ENCODE results near the gene NCOR1. TPM values are rescaled to one million over a fixed set of nuclear protein-coding genes. Genes with fewer than 3 reads are reported as not detected.
A peak's percentile ranks its signal among the peaks of the same experiment; 100 is the strongest.

The NCOR1 gene
- total and polyA plus RNA-seq, 2 of the 13 experiments (the other 11 are each of a cell fraction or from before 2014, with no cell fraction given) = 57.0 to 71.7 TPM

DNA sequence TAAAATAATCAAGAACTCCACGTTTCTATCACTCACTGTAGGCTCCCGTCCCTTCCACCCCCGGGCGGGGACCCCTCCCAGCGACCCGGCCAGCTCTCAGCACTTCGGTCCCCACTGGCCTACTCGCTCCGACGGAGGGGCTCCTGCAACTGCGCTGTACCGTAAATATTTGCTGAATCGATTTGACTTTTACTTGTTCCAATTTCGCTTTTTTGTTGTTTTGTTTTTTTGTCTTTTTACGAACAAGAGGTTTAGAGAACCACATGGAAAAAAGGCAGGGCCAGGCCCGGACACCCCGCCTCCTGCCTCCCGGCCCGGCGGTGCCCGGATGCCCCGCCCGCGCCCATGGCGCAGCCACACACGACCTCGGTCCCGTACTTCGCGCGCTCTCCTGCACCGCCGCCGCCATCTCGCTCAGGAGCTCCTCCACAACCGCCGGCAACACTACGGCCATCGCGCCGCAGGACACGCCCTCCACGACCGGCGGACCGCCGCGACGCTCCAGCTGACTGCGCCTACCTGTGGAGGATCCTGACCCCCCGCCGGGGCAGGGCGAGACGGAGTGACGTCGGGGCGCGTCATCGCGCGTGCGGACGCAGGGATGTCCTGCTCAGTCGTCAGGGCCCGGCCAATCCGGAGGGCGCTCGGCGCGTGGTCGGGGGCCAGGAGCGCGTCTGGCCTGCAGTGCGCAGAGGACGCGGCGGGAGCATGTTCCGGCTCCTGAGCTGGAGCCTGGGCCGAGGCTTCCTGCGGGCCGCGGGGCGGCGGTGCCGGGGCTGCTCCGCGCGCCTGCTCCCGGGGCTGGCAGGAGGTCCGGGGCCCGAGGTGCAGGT is 216.0 kb downstream of the NCOR1 start, which contains the start of the genes TTC19 and ZSWIM7 (continued):
- TF ChIP-seq, protein P1, sequence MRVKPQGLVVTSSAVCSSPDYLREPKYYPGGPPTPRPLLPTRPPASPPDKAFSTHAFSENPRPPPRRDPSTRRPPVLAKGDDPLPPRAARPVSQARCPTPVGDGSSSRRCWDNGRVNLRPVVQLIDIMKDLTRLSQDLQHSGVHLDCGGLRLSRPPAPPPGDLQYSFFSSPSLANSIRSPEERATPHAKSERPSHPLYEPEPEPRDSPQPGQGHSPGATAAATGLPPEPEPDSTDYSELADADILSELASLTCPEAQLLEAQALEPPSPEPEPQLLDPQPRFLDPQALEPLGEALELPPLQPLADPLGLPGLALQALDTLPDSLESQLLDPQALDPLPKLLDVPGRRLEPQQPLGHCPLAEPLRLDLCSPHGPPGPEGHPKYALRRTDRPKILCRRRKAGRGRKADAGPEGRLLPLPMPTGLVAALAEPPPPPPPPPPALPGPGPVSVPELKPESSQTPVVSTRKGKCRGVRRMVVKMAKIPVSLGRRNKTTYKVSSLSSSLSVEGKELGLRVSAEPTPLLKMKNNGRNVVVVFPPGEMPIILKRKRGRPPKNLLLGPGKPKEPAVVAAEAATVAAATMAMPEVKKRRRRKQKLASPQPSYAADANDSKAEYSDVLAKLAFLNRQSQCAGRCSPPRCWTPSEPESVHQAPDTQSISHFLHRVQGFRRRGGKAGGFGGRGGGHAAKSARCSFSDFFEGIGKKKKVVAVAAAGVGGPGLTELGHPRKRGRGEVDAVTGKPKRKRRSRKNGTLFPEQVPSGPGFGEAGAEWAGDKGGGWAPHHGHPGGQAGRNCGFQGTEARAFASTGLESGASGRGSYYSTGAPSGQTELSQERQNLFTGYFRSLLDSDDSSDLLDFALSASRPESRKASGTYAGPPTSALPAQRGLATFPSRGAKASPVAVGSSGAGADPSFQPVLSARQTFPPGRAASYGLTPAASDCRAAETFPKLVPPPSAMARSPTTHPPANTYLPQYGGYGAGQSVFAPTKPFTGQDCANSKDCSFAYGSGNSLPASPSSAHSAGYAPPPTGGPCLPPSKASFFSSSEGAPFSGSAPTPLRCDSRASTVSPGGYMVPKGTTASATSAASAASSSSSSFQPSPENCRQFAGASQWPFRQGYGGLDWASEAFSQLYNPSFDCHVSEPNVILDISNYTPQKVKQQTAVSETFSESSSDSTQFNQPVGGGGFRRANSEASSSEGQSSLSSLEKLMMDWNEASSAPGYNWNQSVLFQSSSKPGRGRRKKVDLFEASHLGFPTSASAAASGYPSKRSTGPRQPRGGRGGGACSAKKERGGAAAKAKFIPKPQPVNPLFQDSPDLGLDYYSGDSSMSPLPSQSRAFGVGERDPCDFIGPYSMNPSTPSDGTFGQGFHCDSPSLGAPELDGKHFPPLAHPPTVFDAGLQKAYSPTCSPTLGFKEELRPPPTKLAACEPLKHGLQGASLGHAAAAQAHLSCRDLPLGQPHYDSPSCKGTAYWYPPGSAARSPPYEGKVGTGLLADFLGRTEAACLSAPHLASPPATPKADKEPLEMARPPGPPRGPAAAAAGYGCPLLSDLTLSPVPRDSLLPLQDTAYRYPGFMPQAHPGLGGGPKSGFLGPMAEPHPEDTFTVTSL (CRISPR knock-in tag; IDR thresholded peaks at IDR 0.05; ENCODE audit: borderline replicate concordance) = no peak; the same call in 1 of the 2 replicates
- TF ChIP-seq ZIK1 (CRISPR knock-in tag; IDR thresholded peaks at IDR 0.05; ENCODE audit: borderline replicate concordance, low read depth) (peak; percentile 93), ZFP1 (CRISPR knock-in tag; IDR thresholded peaks at IDR 0.05) (no peak), ZNF367 (CRISPR knock-in tag; IDR thresholded peaks at IDR 0.05; ENCODE audit: borderline replicate concordance) (peak; percentile 23; the same call in 1 of the 2 replicates), ZNF234 (CRISPR knock-in tag; conservative IDR thresholded peaks at IDR 0.05) (peak; percentile 72; the same call in 1 of the 2 replicates), MAFF (IDR thresholded peaks at IDR 0.05; ENCODE audit: low read depth, low read length) (no peak), DR1 (CRISPR knock-in tag; IDR thresholded peaks at IDR 0.05) (peak; percentile 94), DPF2 (CRISPR knock-in tag; IDR thresholded peaks at IDR 0.05; ENCODE audit: borderline replicate concordance, low read depth) (no peak), YY1 (IDR thresholded peaks at IDR 0.05; ENCODE audit: insufficient read depth, insufficient replicate concordance, low read depth, low read length) (peak; percentile 90), ATF3 (CRISPR knock-in tag; IDR thresholded peaks at IDR 0.05) (peak; percentile 73), ZNF644 (CRISPR knock-in tag; IDR thresholded peaks at IDR 0.05; ENCODE audit: low read depth) (peak; percentile 52; the same call in 1 of the 2 replicates), ZFP91 (CRISPR knock-in tag; IDR thresholded peaks at IDR 0.05; ENCODE audit: borderline replicate concordance) (peak; percentile 94), ARNT2 (CRISPR knock-in tag; IDR thresholded peaks at IDR 0.05; ENCODE audit: low read depth) (peak; percentile 98), NCOA2 (CRISPR knock-in tag; IDR thresholded peaks at IDR 0.05) (peak; percentile 49)
- TF ChIP-seq, protein P2, sequence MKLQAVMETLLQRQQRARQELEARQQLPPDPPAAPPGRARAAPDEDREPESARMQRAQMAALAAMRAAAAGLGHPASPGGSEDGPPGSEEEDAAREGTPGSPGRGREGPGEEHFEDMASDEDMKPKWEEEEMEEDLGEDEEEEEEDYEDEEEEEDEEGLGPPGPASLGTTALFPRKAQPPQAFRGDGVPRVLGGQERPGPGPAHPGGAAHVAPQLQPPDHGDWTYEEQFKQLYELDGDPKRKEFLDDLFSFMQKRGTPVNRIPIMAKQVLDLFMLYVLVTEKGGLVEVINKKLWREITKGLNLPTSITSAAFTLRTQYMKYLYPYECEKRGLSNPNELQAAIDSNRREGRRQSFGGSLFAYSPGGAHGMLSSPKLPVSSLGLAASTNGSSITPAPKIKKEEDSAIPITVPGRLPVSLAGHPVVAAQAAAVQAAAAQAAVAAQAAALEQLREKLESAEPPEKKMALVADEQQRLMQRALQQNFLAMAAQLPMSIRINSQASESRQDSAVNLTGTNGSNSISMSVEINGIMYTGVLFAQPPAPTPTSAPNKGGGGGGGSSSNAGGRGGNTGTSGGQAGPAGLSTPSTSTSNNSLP (IDR thresholded peaks at IDR 0.05; ENCODE audit: low read depth, low read length) = no peak
- TF ChIP-seq, protein P3, sequence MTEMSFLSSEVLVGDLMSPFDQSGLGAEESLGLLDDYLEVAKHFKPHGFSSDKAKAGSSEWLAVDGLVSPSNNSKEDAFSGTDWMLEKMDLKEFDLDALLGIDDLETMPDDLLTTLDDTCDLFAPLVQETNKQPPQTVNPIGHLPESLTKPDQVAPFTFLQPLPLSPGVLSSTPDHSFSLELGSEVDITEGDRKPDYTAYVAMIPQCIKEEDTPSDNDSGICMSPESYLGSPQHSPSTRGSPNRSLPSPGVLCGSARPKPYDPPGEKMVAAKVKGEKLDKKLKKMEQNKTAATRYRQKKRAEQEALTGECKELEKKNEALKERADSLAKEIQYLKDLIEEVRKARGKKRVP (CRISPR knock-in tag; IDR thresholded peaks at IDR 0.05) = peak in 1 of 2 experiments; percentile 84; a peak in 2 of 4 replicates
- TF ChIP-seq, protein P4, sequence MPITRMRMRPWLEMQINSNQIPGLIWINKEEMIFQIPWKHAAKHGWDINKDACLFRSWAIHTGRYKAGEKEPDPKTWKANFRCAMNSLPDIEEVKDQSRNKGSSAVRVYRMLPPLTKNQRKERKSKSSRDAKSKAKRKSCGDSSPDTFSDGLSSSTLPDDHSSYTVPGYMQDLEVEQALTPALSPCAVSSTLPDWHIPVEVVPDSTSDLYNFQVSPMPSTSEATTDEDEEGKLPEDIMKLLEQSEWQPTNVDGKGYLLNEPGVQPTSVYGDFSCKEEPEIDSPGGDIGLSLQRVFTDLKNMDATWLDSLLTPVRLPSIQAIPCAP (CRISPR knock-in tag; IDR thresholded peaks at IDR 0.05; ENCODE audit: low read depth) = no peak
